Measurements from ENCODE around the gene C1QTNF6. TPM values are rescaled to one million over a fixed set of nuclear protein-coding genes. Genes with fewer than 3 reads are reported as not detected.
A peak's percentile ranks its signal among the peaks of the same experiment; 100 is the strongest.
"Not testable (repeated sequence)": the region's sequence is repeated elsewhere in the genome, so short reads cannot be mapped to it uniquely, and the experiment has no call there.

C1QTNF6 gene
- polyA plus RNA-seq, 2 of the 4 experiments (the other 2 are of a cell fraction): 18.6 to 24.5 TPM

DNA sequence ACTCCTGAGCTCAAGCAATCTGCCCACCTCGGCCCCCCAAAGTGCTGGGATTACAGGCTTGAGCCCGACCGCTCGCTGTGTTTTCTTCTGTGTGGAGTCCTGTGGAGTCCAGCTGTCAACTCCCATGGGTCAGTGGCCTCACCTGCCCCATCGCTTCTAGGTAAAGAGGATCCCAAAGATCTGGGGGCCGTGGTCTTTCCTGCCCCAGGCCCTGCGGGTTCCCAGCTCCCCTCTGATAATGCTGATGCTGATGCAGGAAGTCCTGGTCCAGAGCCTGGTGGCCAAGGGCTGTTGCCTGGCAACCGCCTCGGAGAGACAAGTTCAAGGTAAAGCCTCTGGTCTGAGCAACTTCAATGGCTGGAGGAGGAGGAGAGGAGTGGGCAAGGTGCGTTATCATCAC lies 14.7 kb upstream of the C1QTNF6 start (continued):
- TF ChIP-seq HMGXB4 (CRISPR knock-in tag; IDR thresholded peaks at IDR 0.05; ENCODE audit: borderline replicate concordance) (no peak), POLR2A (IDR thresholded peaks at IDR 0.05; ENCODE audit: low read length) (no peak), HOXB13 (CRISPR knock-in tag; IDR thresholded peaks at IDR 0.05; ENCODE audit: low read depth) (no peak), MAFK (IDR thresholded peaks at IDR 0.05; ENCODE audit: partially characterized antibody) (no peak)

DNA sequence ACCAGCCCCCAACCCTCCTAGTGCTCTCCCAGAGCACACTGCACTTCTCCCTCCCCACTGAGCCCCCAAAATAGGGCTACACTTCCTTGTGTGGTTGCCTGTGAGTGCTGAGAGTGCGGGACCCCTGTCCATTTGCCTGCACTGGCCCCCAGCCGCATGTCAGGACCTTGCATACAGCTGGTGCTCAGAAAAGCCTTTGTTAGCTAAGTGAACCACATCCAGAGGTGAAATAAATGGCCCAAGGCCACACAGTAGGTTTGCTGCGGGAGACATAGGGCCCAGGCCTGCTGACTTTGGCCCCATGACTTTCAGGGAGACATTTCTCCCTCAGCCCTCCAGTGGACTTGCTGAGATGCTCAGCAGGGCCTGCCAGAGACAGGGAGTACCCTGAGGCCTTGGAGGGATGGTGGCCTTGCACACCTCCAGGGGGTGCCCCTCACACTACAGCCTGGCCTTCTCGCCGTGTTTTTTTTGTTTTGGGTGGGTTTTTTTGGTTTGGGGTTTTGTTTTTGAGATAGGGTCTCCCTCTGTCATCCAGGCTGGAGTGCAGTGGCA lies 14.0 kb upstream of the C1QTNF6 start:
- no peak for DNase-seq (ENCODE audit: low read depth in 1 of 2, low spot score in 1 of 2)
- no peaks in the 10 kb centered on the region for H3K9me3 ChIP-seq
- no peak for FAIRE-seq
- ChIA-PET POLR2A (no interaction called here), CTCF (interaction anchor here (0.6 to 7.6 kb wide), 7 partner anchors 14 to 420 kb away, joined by 3 to 126 read pairs (median 4); no protein-coding TSS in a partner anchor)
- H3K4me2 ChIP-seq: no peak overlapping the region
- H3K27ac ChIP-seq: peak overlapping the region in 1 of 2 experiments; percentile 50; a peak in 3 of 6 replicates
- no peak for ATAC-seq
- TF ChIP-seq SMC3 (IDR thresholded peaks at IDR 0.05) (no peak), RCOR1 (IDR thresholded peaks at IDR 0.05; ENCODE audit: low read depth, low read length) (no peak), FOSL2 (IDR thresholded peaks at IDR 0.05) (no peak), FOSL2 (CRISPR knock-in tag; IDR thresholded peaks at IDR 0.05) (no peak), FOXS1 (CRISPR knock-in tag; IDR thresholded peaks at IDR 0.05) (no peak), EP300 (IDR thresholded peaks at IDR 0.05) (no peak), MAX (IDR thresholded peaks at IDR 0.05) (no peak), CEBPB (IDR thresholded peaks at IDR 0.05) (no peak)
- TF ChIP-seq, protein P1, sequence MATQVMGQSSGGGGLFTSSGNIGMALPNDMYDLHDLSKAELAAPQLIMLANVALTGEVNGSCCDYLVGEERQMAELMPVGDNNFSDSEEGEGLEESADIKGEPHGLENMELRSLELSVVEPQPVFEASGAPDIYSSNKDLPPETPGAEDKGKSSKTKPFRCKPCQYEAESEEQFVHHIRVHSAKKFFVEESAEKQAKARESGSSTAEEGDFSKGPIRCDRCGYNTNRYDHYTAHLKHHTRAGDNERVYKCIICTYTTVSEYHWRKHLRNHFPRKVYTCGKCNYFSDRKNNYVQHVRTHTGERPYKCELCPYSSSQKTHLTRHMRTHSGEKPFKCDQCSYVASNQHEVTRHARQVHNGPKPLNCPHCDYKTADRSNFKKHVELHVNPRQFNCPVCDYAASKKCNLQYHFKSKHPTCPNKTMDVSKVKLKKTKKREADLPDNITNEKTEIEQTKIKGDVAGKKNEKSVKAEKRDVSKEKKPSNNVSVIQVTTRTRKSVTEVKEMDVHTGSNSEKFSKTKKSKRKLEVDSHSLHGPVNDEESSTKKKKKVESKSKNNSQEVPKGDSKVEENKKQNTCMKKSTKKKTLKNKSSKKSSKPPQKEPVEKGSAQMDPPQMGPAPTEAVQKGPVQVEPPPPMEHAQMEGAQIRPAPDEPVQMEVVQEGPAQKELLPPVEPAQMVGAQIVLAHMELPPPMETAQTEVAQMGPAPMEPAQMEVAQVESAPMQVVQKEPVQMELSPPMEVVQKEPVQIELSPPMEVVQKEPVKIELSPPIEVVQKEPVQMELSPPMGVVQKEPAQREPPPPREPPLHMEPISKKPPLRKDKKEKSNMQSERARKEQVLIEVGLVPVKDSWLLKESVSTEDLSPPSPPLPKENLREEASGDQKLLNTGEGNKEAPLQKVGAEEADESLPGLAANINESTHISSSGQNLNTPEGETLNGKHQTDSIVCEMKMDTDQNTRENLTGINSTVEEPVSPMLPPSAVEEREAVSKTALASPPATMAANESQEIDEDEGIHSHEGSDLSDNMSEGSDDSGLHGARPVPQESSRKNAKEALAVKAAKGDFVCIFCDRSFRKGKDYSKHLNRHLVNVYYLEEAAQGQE (IDR thresholded peaks at IDR 0.05): no peak
- WGBS (ENCODE audit: missing lambda C conversion rate): 91% methylated on average over 4 of the region's 5 CpGs
- peaks cover 24% of the 10 kb centered on the region for H3K4me1 ChIP-seq
- H3K4me3 ChIP-seq: no peak overlapping the region

DNA sequence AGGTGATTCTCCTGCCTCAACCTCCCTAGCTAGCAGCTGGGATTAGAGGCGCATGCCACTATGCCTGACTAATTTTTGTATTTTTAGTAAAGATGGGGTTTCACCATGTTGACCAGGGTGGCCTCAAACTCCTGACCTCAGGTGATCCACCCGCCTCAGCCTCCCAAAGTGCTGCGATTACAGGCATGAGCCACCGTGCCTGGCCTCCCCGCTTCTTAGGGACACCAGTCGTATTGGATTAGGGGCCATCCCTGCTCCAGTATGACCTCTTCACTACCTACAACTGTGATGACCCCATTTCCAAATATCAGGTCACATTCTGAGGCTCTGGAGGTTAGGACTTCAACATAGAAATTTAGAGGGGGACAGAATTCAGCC lies 13.4 kb upstream of the C1QTNF6 start:
- ATAC-seq; H3K9me3 ChIP-seq; H3K4me3 ChIP-seq; DNase-seq (ENCODE audit: low read depth in 1 of 2, low spot score in 1 of 2); H3K4me2 ChIP-seq; FAIRE-seq; POLR2A ChIA-PET: not testable (repeated sequence)
- peaks cover 30% of the 10 kb centered on the region for H3K4me1 ChIP-seq
- CTCF ChIA-PET: interaction anchor here (0.6 to 7.6 kb wide), 9 partner anchors 14 to 420 kb away, joined by 3 to 126 read pairs (median 6); no protein-coding TSS in a partner anchor
- 95% methylated on average over 3 of the region's 6 CpGs for WGBS (ENCODE audit: missing lambda C conversion rate)
- peak overlapping the region in 1 of 2 experiments; percentile 50; a peak in 2 of 6 replicates for H3K27ac ChIP-seq

DNA sequence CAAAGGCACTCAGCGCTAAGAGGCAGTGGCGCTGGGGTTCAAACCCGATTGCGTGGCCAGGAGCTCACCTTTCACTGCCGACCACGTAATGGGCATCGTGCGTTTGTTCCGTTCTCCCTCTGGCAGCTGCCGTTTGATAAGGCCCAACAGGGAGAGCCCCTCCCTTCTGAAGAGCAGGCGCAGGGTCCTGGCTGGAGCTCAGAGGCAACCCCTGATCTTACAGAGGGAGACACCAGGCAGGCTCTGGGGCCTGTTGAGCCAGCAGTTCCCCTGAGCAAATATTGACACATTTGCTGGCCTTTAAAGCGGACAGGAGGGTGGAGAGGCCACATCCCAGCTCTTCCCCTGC lies 11.7 kb upstream of the C1QTNF6 start:
- 0 out of 3 replicates have a peak overlapping the region, but pooled peaks have one; percentile 26 for H3K4me3 ChIP-seq
- H3K4me2 ChIP-seq: peak overlapping the region; percentile 93
- ChIA-PET CTCF (interaction anchor here (0.6 to 7.6 kb wide), 54 partner anchors 9 to 655 kb away, joined by 3 to 126 read pairs (median 4); partner anchors contain the start of gene C1QTNF6), POLR2A (interaction anchor here (0.6 to 1.5 kb wide), 18 partner anchors 9 to 681 kb away, joined by 3 to 9 read pairs (median 3); partner anchors contain the start of genes C1QTNF6 and KCTD17)
- 0% methylated on average over 1 of the region's 12 CpGs for WGBS (ENCODE audit: missing lambda C conversion rate)
- H3K9me3 ChIP-seq: no peaks in the 10 kb centered on the region
- FAIRE-seq (no peak), ATAC-seq (no peak; a peak in 2 of 6 replicates), DNase-seq (ENCODE audit: low read depth in 1 of 2, low spot score in 1 of 2) (peak in 1 of 2 experiments; percentile 22)
- peak overlapping the region; percentile 96 to 99 for H3K27ac ChIP-seq
- peaks cover 47% of the 10 kb centered on the region for H3K4me1 ChIP-seq
- TF ChIP-seq KDM1A (IDR thresholded peaks at IDR 0.05; ENCODE audit: low read depth) (peak; percentile 56; the same call in 1 of the 2 replicates), ESRRA (IDR thresholded peaks at IDR 0.05; ENCODE audit: borderline replicate concordance, low read length) (no peak), RAD21 (conservative IDR thresholded peaks at IDR 0.05 in 1 of 2, IDR thresholded peaks at IDR 0.05 in 1 of 2) (0 out of 5 replicates have a peak, but pooled peaks of 1 of the 2 experiments have one; percentile 6), RFX5 (IDR thresholded peaks at IDR 0.05) (no peak), CTCF (IDR thresholded peaks at IDR 0.05) (peak; percentile 14; the same call in 2 of the 3 replicates), HOXB5 (CRISPR knock-in tag; IDR thresholded peaks at IDR 0.05) (0 out of 2 replicates have a peak, but pooled peaks have one; percentile 27), JUN (IDR thresholded peaks at IDR 0.05) (no peak), HOXB13 (CRISPR knock-in tag; IDR thresholded peaks at IDR 0.05; ENCODE audit: low read depth) (no peak)

Data from A549 (cell line).